Astrocyte (in vitro differentiated cells and primary cell): ENCODE data around the gene GFOD1. TPM values are rescaled to one million over a fixed set of nuclear protein-coding genes. Genes with fewer than 3 reads are reported as not detected.

Source experiments
- DNase-seq: peaks from one replicate; pipeline ENCODE4 v3.0.0-alpha.2; 2010; ENCODE audit warnings: low read depth
- FAIRE-seq: peaks from 2 replicates; lab custom pipeline; 2011; peaks lifted over from hg19 to GRCh38; lab: Jason Lieb, UNC
- H2AFZ ChIP-seq: 2 replicates; pipeline ENCODE4 v1.6.0; 2012; ENCODE audit warnings: low read depth, low read length, inconsistent platforms
- H3K27ac ChIP-seq: 2 replicates; pipeline ENCODE4 v1.5.1; 2011; ENCODE audit warnings: low read depth, low read length, inconsistent platforms
- H3K27me3 ChIP-seq: 2 replicates; pipeline ENCODE4 v1.6.0; 2011; ENCODE audit warnings: low read length, inconsistent platforms; ENCODE audit not compliant: insufficient read depth
- H3K36me3 ChIP-seq: 2 replicates; pipeline ENCODE4 v1.5.1; 2011; ENCODE audit warnings: low read length, inconsistent platforms; ENCODE audit not compliant: insufficient read depth
- H3K4me1 ChIP-seq: 2 replicates; pipeline ENCODE4 v1.5.1; 2011; ENCODE audit warnings: low read length, inconsistent platforms; ENCODE audit not compliant: insufficient read depth
- H3K4me2 ChIP-seq: 2 replicates; pipeline ENCODE4 v1.6.0; 2012; ENCODE audit warnings: low read length, inconsistent platforms
- H3K4me3 ChIP-seq: 2 replicates; pipeline ENCODE4 v1.5.1; 2011; ENCODE audit warnings: low read depth, mild to moderate bottlenecking, low read length, inconsistent platforms; ENCODE audit not compliant: insufficient read depth
- H3K79me2 ChIP-seq: 2 replicates; pipeline ENCODE4 v1.6.0; 2012; ENCODE audit warnings: mild to moderate bottlenecking, low read length, inconsistent platforms; ENCODE audit not compliant: insufficient read depth
- H3K9ac ChIP-seq: 2 replicates; pipeline ENCODE4 v1.6.0; 2012; ENCODE audit warnings: mild to moderate bottlenecking, low read length, inconsistent platforms
- H3K9me3 ChIP-seq: 2 replicates; pipeline ENCODE4 v1.5.1; 2012; ENCODE audit warnings: low read depth, mild to moderate bottlenecking, low read length, inconsistent platforms; ENCODE audit not compliant: insufficient read depth
- H4K20me1 ChIP-seq: 2 replicates; pipeline ENCODE4 v1.6.0; 2012; ENCODE audit warnings: low read length, inconsistent platforms; ENCODE audit not compliant: insufficient read depth
- H3K27ac Mint-ChIP-seq: one replicate; pipeline ENCODE4 v1.8.0; 2021; ENCODE audit warnings: mild to moderate bottlenecking, mixed read lengths; ENCODE audit not compliant: unreplicated experiment
- H3K27me3 Mint-ChIP-seq: one replicate; pipeline ENCODE4 v1.8.0; 2021; ENCODE audit warnings: low read depth, mixed read lengths; ENCODE audit not compliant: unreplicated experiment
- H3K36me3 Mint-ChIP-seq: one replicate; pipeline ENCODE4 v1.8.0; 2021; ENCODE audit warnings: low read depth, mixed read lengths; ENCODE audit not compliant: unreplicated experiment
- H3K4me1 Mint-ChIP-seq: one replicate; pipeline ENCODE4 v1.8.0; 2021; ENCODE audit warnings: low read depth, mixed read lengths; ENCODE audit not compliant: unreplicated experiment
- H3K4me3 Mint-ChIP-seq: one replicate; pipeline ENCODE4 v1.8.0; 2021; ENCODE audit warnings: mild to moderate bottlenecking, moderate library complexity, mixed read lengths; ENCODE audit not compliant: unreplicated experiment
- H3K9me3 Mint-ChIP-seq: one replicate; pipeline ENCODE4 v1.8.0; 2021; ENCODE audit warnings: mild to moderate bottlenecking, mixed read lengths; ENCODE audit not compliant: unreplicated experiment
- EZH2 ChIP-seq: IDR thresholded peaks from 2 replicates; pipeline ENCODE4 v1.6.1; 2012; ENCODE audit warnings: mild to moderate bottlenecking, low read length, inconsistent platforms; ENCODE audit not compliant: insufficient read depth
- total RNA-seq: library from RNA; stranded (reverse); gene quantifications from 2 replicates; pipeline ENCODE4 v1.2.1, GENCODE V29; 2021
- TF ChIP-seq, protein P1 (sequence below): IDR thresholded peaks from 2 replicates; pipeline ENCODE4 v1.5.1; 2011; ENCODE audit warnings: low read depth, mild to moderate bottlenecking, inconsistent platforms, low read length, moderate library complexity; ENCODE audit not compliant: insufficient read depth

GFOD1 gene
- total RNA-seq, 1 donor from 2014 or later = 10.8 TPM

DNA sequence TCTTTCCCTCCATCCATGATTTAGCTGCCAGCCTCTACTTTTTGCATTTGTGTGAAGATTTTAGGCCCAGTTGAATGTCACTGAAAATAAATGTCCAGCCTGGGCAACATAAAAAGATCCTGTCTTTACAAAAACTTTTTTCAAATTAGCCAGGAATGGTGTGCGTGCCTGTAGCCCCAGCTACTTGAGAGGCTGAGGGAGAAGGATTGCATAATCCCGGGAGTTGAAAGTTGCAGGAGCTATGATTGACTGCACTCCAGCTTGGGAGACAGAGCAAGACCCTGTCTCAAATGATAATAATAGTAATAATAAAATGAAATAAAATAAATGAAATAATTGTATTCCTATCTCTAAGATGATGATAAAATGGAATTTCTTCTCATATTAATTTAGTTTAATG lies 5.0 kb upstream of the GFOD1 start:
- H3K4me1 Mint-ChIP-seq = peaks cover 14% of the 10 kb centered on the region
- H3K9me3 Mint-ChIP-seq = peaks cover 2% of the 10 kb centered on the region
- no peaks in the 10 kb centered on the region for H3K36me3 Mint-ChIP-seq
- Histone ChIP-seq H3K4me3 (no peak overlapping the region), H2AFZ (no peak overlapping the region), H3K9me3 (no peaks in the 10 kb centered on the region), H3K9ac (no peak overlapping the region), H3K27ac (no peak overlapping the region), H3K27me3 (no peaks in the 10 kb centered on the region), H4K20me1 (no peaks in the 10 kb centered on the region), H3K79me2 (no peaks in the 10 kb centered on the region), H3K4me2 (no peak overlapping the region), H3K36me3 (no peaks in the 10 kb centered on the region), H3K4me1 (peaks cover 7% of the 10 kb centered on the region)
- H3K27me3 Mint-ChIP-seq = no peaks in the 10 kb centered on the region
- H3K27ac Mint-ChIP-seq = no peak overlapping the region
- no peak for DNase-seq
- TF ChIP-seq, protein P1, sequence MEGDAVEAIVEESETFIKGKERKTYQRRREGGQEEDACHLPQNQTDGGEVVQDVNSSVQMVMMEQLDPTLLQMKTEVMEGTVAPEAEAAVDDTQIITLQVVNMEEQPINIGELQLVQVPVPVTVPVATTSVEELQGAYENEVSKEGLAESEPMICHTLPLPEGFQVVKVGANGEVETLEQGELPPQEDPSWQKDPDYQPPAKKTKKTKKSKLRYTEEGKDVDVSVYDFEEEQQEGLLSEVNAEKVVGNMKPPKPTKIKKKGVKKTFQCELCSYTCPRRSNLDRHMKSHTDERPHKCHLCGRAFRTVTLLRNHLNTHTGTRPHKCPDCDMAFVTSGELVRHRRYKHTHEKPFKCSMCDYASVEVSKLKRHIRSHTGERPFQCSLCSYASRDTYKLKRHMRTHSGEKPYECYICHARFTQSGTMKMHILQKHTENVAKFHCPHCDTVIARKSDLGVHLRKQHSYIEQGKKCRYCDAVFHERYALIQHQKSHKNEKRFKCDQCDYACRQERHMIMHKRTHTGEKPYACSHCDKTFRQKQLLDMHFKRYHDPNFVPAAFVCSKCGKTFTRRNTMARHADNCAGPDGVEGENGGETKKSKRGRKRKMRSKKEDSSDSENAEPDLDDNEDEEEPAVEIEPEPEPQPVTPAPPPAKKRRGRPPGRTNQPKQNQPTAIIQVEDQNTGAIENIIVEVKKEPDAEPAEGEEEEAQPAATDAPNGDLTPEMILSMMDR = no peak
- TF ChIP-seq EZH2 = no peak
- FAIRE-seq = no peak
- no peak overlapping the region for H3K4me3 Mint-ChIP-seq

DNA sequence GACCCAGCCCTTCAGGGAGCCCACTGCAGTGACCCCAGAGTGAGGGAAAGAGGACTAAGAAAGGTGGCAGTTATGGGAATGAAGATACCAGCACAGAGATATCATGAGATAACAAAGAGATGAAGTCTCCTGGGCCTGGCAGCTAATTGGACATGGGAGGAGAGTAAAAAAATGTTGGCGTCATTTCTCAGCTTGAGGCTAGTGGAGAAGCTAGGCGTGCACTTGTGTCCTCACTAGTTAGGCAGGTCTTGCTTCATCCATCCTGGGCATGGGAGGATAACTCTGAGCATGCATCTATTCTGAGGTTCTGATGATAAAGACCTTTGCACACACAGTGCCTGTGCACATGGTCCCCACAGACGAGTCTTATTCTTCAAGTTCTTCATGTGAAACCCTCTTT lies 4.1 kb upstream of the GFOD1 start:
- Histone ChIP-seq H3K27ac (no peak overlapping the region), H3K9me3 (no peaks in the 10 kb centered on the region), H3K27me3 (no peaks in the 10 kb centered on the region), H3K79me2 (no peaks in the 10 kb centered on the region), H3K4me2 (no peak overlapping the region), H2AFZ (no peak overlapping the region), H3K36me3 (no peaks in the 10 kb centered on the region), H3K4me1 (peaks cover 7% of the 10 kb centered on the region), H3K9ac (no peak overlapping the region), H4K20me1 (peaks cover under 1% of the 10 kb centered on the region), H3K4me3 (no peak overlapping the region)
- DNase-seq (no peak), FAIRE-seq (no peak)
- no peaks in the 10 kb centered on the region for H3K27me3 Mint-ChIP-seq
- no peak overlapping the region for H3K4me3 Mint-ChIP-seq
- no peak for TF ChIP-seq EZH2
- TF ChIP-seq, protein P1 = no peak
- H3K4me1 Mint-ChIP-seq = peaks cover 10% of the 10 kb centered on the region
- H3K36me3 Mint-ChIP-seq = no peaks in the 10 kb centered on the region
- peaks cover 2% of the 10 kb centered on the region for H3K9me3 Mint-ChIP-seq
- no peak overlapping the region for H3K27ac Mint-ChIP-seq

DNA sequence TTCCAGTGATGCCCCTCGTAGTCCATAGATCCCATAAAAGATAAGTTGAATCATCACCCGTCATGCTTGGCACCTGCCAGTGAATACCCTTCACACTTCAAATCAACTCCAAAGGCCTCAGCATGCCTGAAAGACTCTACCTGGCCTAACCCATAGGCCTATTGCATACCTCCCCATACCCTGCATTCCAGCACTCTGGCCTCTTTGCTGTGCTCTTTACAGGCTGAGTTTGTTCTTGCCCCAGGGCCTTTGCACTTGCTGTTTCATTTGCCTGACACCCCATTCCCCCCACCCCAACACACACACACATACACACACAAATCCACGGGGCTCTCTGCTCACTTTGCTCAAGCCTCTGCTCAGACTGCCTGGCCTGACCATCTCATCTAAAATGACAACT lies 3.0 kb upstream of the GFOD1 start:
- H3K9me3 ChIP-seq = no peaks in the 10 kb centered on the region
- Mint-ChIP-seq H3K27ac (no peak overlapping the region), H3K27me3 (no peaks in the 10 kb centered on the region), H3K9me3 (peaks cover 2% of the 10 kb centered on the region), H3K4me1 (peaks cover 5% of the 10 kb centered on the region), H3K36me3 (no peaks in the 10 kb centered on the region), H3K4me3 (no peak overlapping the region)
- H3K27ac ChIP-seq = no peak overlapping the region
- peaks cover 4% of the 10 kb centered on the region for H4K20me1 ChIP-seq
- no peaks in the 10 kb centered on the region for H3K36me3 ChIP-seq
- no peak for TF ChIP-seq EZH2
- TF ChIP-seq, protein P1 = no peak
- H2AFZ ChIP-seq = no peak overlapping the region
- H3K4me1 ChIP-seq = peaks cover 7% of the 10 kb centered on the region
- H3K27me3 ChIP-seq = no peaks in the 10 kb centered on the region
- no peak overlapping the region for H3K9ac ChIP-seq
- no peak overlapping the region for H3K4me2 ChIP-seq
- FAIRE-seq (no peak), DNase-seq (no peak)
- no peak overlapping the region for H3K4me3 ChIP-seq
- H3K79me2 ChIP-seq = peaks cover 5% of the 10 kb centered on the region
